Fibroblast of mammary gland (primary cell): ENCODE results near the gene MED22.

Experiments used
- DNase-seq: peaks from one replicate; pipeline ENCODE4 v3.0.0-alpha.2; 2010; ENCODE audit warnings: low read depth
- H3K4me3 ChIP-seq: 2 replicates; pipeline ENCODE4 v1.5.1; 2011; ENCODE audit warnings: low read depth, mild to moderate bottlenecking, low read length, moderate library complexity; ENCODE audit not compliant: control insufficient read depth
- TF ChIP-seq, protein P1 (sequence below): conservative IDR thresholded peaks from 2 replicates; pipeline ENCODE4 v1.5.1; 2011; ENCODE audit warnings: low read depth, low read length, inconsistent platforms; ENCODE audit not compliant: control insufficient read depth, insufficient read depth

The MED22 gene

DNA sequence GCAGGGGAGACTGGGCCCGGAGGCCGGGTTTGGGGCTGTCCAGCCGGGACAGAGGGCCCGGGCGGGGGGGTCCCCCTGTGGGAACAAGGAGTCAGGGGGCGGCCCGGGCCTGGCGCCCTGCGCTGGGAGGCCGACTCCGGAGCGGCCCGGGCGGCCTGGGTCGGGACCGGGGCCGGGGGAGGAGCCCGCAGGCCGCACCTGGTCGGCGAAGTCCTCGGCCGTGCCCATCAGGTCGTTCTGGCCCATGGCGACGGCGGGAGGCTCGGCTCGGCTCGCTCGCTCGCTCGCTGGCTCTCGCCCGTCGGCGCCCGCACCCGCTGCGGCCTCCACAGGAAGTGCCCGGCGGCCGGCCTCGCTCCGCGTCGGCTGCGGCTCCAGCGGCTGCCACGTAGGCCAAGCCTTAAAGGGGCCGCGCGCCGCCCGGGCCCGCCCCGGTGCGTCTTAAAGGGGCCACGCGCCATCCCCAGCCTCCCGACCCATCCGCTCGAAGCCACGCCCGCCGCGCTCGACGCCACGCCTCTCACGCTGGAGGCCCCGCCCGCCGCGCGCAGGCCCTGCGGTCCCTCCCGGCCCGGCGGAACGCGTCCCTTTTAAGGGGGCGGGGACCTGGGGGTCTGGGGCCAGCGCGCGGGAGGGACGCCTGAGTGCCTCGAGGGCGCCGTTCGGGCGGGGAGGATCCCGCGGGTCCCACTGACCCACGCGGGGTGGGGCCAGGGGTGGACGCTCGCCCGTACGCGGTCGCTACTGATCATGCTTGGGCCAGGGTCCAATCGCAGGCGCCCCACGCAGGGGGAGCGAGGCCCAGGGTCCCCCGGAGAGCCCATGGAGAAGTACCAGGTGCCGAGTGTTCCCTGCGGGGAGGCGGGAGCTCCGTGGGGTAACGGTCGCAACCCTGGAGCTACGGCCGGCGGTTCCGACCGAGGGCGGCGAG, 28.1 kb upstream of the MED22 start, which contains the start of the genes STKLD1 and SURF4:
STKLD1 (plus strand) TSS at position 643 of the 931 bp plus-strand sequence; CDS start at position 751, 108 bp downstream.
SURF4 (minus strand) TSS at position 337 of the 931 bp plus-strand sequence; CDS start at position 246, 91 bp downstream.
- DNase-seq: peak; percentile 94
- H3K4me3 ChIP-seq: peak within 1 kb of the TSS; percentile 96
- TF ChIP-seq, protein P1, sequence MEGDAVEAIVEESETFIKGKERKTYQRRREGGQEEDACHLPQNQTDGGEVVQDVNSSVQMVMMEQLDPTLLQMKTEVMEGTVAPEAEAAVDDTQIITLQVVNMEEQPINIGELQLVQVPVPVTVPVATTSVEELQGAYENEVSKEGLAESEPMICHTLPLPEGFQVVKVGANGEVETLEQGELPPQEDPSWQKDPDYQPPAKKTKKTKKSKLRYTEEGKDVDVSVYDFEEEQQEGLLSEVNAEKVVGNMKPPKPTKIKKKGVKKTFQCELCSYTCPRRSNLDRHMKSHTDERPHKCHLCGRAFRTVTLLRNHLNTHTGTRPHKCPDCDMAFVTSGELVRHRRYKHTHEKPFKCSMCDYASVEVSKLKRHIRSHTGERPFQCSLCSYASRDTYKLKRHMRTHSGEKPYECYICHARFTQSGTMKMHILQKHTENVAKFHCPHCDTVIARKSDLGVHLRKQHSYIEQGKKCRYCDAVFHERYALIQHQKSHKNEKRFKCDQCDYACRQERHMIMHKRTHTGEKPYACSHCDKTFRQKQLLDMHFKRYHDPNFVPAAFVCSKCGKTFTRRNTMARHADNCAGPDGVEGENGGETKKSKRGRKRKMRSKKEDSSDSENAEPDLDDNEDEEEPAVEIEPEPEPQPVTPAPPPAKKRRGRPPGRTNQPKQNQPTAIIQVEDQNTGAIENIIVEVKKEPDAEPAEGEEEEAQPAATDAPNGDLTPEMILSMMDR: no peak

DNA sequence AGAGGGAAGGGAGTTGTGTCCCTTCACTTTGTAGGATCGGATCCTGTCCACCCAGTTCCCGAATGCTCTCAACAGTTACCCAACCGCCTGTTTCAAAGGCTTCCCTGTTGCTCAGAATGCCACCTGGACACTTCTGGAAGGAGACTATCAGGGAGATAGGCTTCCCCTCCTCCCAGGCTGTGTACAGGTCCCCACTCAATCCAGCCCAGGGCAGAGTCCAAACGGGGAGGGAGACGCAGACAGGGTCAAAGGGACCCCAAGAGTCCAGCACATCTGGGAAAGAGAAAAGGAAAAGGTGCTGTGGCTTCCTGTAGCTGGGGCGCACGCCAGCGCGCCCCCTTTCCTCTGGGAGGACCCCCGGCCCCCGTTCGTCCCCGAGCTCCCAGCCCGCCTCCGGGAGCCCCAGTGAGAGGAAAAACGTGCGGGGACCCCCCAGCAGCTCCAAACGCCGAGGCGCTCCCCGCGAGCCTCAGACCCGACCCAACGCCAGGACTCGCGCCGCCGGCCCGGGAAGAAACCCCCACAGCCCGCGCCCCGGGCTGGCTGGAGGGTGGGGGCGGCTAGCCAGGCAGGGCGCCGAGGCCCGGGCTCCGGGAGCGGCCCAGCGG, 27.3 kb upstream of the MED22 start:
- peak overlapping the region; percentile 96 for H3K4me3 ChIP-seq
- TF ChIP-seq, protein P1: no peak
- DNase-seq: peak; percentile 50

DNA sequence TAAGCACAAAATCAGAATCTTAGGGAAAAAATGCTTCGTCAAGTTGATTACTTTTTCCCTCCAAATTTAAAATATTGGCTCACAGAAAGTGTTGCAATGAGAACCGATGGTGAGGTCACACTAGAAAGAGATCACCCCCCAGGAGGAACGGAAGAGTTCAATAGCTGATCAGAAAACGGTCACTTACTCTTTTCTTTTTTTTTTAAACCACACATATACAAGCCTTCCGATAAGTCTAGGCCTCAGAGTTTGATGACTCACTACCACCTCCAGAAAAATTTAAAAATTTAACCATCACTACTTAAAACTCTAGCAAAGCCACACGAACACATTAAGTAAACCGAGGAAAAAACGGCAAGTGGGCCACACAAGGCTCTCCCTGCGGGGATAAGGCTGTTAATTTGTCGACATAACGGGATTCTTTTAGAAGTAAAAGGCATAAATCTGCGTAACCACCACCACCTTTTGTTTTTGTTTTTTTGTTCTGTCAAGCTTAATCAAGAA, 26.7 kb upstream of the MED22 start:
- peak overlapping the region; percentile 96 for H3K4me3 ChIP-seq
- peak; percentile 84 for DNase-seq
- TF ChIP-seq, protein P1: no peak

DNA sequence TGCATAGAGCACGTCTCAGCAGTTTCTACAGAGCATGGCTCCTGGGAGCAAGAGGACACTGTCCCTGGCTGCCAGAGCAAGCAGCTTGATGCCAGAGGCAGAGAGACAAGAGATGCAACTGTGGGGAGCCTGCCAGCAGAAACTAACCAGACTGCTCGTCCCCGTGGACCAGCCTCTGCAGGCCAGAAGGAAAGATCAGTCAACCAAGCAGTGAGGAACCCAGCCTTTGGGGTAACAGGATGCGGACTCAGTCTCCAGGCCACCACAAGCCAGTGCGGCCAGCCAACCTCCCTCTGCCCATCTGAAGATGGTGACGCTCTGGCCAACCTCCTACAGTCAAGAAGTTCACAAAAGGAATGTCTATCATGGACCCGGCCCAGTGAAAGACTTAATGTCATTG, 24.2 kb upstream of the MED22 start:
- TF ChIP-seq, protein P1: no peak
- no peak for DNase-seq
- H3K4me3 ChIP-seq: no peak overlapping the region

DNA sequence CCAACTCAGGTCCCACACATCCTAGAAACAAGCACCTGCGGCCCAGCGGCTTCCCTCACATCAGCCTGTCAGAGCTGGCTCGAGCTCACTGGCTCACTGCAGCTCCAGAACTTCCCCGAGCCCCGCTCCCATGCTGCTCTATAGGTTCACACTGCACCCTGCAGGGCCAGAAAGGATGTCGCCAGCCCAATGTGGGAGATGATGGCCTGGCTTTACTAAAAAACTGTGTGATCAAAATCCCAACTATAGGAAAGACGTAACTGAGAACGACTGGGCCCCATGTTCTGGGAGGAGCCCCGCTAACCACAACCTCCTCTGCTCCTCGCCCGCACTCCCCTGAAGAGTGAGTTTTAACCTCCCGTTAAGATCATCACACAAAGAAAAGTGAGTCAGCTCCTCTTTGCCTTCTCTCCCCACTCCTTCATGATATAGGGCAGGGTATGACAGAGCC, 23.4 kb upstream of the MED22 start:
- H3K4me3 ChIP-seq: peak overlapping the region; percentile 3
- TF ChIP-seq, protein P1: peak; percentile 2
- peak; percentile 76 for DNase-seq

DNA sequence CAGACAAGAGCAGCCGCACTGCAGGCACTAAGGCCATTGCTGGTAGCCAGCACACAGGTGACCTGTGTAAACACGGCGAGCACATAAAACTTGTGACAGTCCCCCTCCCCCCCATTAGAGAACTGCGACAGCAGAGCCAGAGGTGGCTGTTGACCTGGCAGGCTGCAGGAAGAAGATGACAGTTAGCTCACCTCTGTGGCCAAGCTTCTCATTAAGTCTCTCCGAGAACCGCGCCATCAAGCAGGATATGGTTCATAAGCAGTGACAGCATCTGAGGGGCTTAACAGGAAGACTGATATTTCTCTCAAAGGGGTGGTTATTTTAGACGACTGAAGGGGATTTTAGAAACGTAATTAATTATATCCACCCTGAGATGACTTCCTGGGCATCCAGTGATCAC, 22.8 kb upstream of the MED22 start:
- TF ChIP-seq, protein P1: no peak
- DNase-seq: no peak
- no peak overlapping the region for H3K4me3 ChIP-seq
